Upper lobe of left lung (tissue), 4 donors: ENCODE results near the gene BRF1.

Experiments used
- EP300 ChIP-seq, 4 donors: sonication (generic); formaldehyde crosslinking; IDR thresholded peaks; one replicate each; pipeline ENCODE4 v1.5.1; 2017; ENCODE audit warnings: antibody characterized with exemption in 4 of 4, control low read depth in 2 of 4
- POLR2AphosphoS5 ChIP-seq, 2 donors: sonication (generic); formaldehyde crosslinking; IDR thresholded peaks; one replicate each; pipeline ENCODE4 v1.5.1; 2017; ENCODE audit warnings: antibody characterized with exemption in 2 of 2
- TF ChIP-seq, protein P1 (sequence below), 6 experiments: fragments of 450-650 bp in 4 of 6; fragments of 200-600 bp in 2 of 6; sonication (generic) in 2 of 6; IDR thresholded peaks; one replicate each; pipeline ENCODE4 v1.5.1; 2016 to 2019; ENCODE audit warnings: antibody characterized with exemption in 6 of 6

DNA sequence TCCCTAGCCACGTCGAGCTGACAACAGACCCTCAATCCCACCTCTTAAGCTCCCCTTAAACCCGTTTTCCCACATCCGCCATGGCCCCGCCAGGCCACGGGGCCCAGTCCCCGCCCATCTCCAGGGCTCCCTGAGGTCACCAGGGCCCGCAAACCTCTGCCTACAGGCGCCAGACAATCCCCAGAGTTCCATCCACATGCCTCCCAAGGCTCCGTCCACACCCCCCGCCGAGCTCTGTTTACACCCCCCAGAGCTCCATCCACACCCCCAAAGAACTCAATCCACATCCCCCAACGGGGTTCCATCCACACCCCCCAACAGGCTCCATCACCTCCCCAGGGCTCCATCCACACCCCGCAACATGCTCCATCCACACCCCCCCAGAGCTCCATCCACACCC lies 141.5 kb downstream of the BRF1 start:
- TF ChIP-seq, protein P1, sequence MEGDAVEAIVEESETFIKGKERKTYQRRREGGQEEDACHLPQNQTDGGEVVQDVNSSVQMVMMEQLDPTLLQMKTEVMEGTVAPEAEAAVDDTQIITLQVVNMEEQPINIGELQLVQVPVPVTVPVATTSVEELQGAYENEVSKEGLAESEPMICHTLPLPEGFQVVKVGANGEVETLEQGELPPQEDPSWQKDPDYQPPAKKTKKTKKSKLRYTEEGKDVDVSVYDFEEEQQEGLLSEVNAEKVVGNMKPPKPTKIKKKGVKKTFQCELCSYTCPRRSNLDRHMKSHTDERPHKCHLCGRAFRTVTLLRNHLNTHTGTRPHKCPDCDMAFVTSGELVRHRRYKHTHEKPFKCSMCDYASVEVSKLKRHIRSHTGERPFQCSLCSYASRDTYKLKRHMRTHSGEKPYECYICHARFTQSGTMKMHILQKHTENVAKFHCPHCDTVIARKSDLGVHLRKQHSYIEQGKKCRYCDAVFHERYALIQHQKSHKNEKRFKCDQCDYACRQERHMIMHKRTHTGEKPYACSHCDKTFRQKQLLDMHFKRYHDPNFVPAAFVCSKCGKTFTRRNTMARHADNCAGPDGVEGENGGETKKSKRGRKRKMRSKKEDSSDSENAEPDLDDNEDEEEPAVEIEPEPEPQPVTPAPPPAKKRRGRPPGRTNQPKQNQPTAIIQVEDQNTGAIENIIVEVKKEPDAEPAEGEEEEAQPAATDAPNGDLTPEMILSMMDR (IDR thresholded peaks at IDR 0.05) = no peak
- no peak for TF ChIP-seq POLR2AphosphoS5 (IDR thresholded peaks at IDR 0.05)
- no peak for TF ChIP-seq EP300 (IDR thresholded peaks at IDR 0.05)
